Measurements from ENCODE around the gene IL5RA. TPM values are rescaled to one million over a fixed set of nuclear protein-coding genes. Genes with fewer than 3 reads are reported as not detected.

Gene IL5RA
- total and polyA plus RNA-seq, 10 donors: 0.06 to 3.2 (median 1.3) TPM

DNA sequence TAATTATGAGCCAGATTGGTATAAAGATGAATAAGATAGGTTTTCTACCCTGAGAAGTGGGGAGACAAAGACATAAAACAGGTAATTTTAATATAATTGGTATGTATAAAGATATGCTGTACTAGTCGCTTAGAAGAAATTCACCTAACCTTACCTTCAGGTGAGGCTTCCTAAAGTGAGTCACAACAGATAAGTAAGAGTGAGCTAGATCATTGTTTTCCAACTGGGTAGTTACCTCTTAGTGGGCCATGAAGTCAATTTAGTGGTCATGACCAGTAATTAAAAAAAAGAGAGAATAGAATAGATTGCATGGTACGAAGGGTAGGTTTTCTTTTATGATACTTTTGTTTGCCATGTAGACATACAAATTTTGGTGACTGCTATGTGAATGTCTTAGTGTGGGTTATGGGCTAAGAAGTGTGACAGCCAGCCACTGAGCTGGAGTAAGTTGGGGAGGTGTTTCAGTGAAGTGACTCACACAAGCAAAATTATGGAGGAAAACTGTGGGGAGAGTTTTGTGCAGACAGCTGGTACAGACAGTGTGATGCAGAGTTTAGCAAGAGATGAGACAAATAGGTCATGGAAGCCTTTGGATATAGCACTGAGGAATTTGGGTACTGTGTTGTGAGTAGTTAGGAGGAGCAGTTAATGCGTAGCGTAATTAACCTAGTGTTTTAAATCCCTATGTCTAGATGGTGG lies 24.7 kb upstream of the IL5RA start:
- intact Hi-C loops (cut with DNase I; ENCODE audit: low total_unique reads): no loop called here
- Histone ChIP-seq H3K27me3 (replicated peaks in 1 of 7) (no peaks in the 10 kb centered on the region), H3K36me3 (peaks cover 0 to 83% (median 46%) of the 10 kb centered on the region in 6 donors), H3K4me1 (peaks cover 0 to 46% (median 12%) of the 10 kb centered on the region in 6 donors), H3K4me3 (no peak overlapping the region), H3K9me3 (no peaks in the 10 kb centered on the region), H3K27ac (peak overlapping the region in 1 of 8 donors; percentile 45)
- 94 to 99% (median 96%) methylated on average over 4 of the region's 4 CpGs for WGBS, 5 donors
- TF ChIP-seq POLR2AphosphoS5 (IDR thresholded peaks at IDR 0.05) (no peak), POLR2A (IDR thresholded peaks at IDR 0.05) (no peak)
- TF ChIP-seq, protein P1, sequence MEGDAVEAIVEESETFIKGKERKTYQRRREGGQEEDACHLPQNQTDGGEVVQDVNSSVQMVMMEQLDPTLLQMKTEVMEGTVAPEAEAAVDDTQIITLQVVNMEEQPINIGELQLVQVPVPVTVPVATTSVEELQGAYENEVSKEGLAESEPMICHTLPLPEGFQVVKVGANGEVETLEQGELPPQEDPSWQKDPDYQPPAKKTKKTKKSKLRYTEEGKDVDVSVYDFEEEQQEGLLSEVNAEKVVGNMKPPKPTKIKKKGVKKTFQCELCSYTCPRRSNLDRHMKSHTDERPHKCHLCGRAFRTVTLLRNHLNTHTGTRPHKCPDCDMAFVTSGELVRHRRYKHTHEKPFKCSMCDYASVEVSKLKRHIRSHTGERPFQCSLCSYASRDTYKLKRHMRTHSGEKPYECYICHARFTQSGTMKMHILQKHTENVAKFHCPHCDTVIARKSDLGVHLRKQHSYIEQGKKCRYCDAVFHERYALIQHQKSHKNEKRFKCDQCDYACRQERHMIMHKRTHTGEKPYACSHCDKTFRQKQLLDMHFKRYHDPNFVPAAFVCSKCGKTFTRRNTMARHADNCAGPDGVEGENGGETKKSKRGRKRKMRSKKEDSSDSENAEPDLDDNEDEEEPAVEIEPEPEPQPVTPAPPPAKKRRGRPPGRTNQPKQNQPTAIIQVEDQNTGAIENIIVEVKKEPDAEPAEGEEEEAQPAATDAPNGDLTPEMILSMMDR (IDR thresholded peaks at IDR 0.05 in 8 of 11, conservative IDR thresholded peaks at IDR 0.05 in 3 of 11): no peak
- DNase-seq: no peak

DNA sequence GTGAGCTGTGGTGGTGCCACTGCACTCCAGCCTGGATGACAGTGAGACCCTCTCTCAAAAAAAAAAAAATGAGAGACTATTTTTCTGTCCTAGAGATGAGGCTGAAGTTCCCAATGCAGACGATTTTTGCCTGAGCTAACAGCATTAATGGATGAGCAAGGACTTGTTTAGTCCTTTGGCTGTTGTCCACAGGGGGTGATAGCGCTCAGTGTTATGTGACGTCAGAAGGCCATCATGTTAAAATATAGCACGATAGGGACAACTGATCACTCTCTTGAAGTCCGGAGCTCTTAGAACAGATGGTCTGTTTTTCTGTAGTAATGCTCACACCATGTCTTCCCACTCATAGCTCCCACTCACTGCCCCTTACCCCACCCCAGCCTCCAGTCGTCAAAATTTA lies 23.3 kb upstream of the IL5RA start:
- no peak overlapping the region for H3K27ac ChIP-seq
- TF ChIP-seq, protein P1 (IDR thresholded peaks at IDR 0.05 in 8 of 11, conservative IDR thresholded peaks at IDR 0.05 in 3 of 11): no peak
- no peak for TF ChIP-seq POLR2AphosphoS5 (IDR thresholded peaks at IDR 0.05)
- no peak for TF ChIP-seq POLR2A (IDR thresholded peaks at IDR 0.05)
- peaks cover 0 to 80% (median 42%) of the 10 kb centered on the region in 6 donors for H3K36me3 ChIP-seq
- H3K4me1 ChIP-seq: peaks cover 8 to 60% (median 26%) of the 10 kb centered on the region in 6 donors
- H3K27me3 ChIP-seq (replicated peaks in 1 of 7): no peaks in the 10 kb centered on the region
- WGBS, 5 donors: 77 to 88% (median 87%) methylated on average over 6 of the region's 6 CpGs
- H3K4me3 ChIP-seq: no peak overlapping the region
- H3K9me3 ChIP-seq: no peaks in the 10 kb centered on the region
- intact Hi-C loops (cut with DNase I; ENCODE audit: low total_unique reads): no loop called here
- no peak for DNase-seq

DNA sequence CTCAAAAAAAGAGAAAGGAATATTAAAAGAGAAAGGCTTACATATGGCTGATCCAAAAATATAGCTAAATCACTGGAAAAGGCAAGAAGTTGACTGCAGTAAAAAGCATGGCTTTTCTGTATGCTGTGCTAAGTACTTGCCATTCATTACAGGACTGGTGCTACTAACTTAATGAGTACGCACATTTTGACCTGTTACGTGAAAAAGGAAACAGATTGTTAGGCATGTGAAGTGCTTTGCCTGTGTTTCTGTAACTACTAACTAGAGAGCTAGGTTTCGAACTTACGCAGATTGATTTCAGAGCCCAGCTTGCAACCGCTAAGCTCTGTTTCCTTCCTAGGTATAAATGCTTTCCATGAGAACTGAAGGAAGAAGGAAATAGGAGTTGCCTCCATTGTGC lies 19.4 kb upstream of the IL5RA start:
- peak overlapping the region in 1 of 8 donors; percentile 9 for H3K27ac ChIP-seq
- WGBS, 5 donors: 53 to 68% (median 62%) methylated on average over 5 of the region's 5 CpGs
- H3K4me1 ChIP-seq: peaks cover 14 to 69% (median 43%) of the 10 kb centered on the region in 6 donors
- H3K4me3 ChIP-seq: no peak overlapping the region
- TF ChIP-seq, protein P1 (IDR thresholded peaks at IDR 0.05 in 8 of 11, conservative IDR thresholded peaks at IDR 0.05 in 3 of 11): no peak
- no peak for TF ChIP-seq POLR2A (IDR thresholded peaks at IDR 0.05)
- TF ChIP-seq POLR2AphosphoS5 (IDR thresholded peaks at IDR 0.05): no peak
- peaks cover 0 to 47% (median 30%) of the 10 kb centered on the region in 6 donors for H3K36me3 ChIP-seq
- intact Hi-C loops (cut with DNase I; ENCODE audit: low total_unique reads): no loop called here
- no peaks in the 10 kb centered on the region for H3K27me3 ChIP-seq (replicated peaks in 1 of 7)
- no peak for DNase-seq
- H3K9me3 ChIP-seq: no peaks in the 10 kb centered on the region

DNA sequence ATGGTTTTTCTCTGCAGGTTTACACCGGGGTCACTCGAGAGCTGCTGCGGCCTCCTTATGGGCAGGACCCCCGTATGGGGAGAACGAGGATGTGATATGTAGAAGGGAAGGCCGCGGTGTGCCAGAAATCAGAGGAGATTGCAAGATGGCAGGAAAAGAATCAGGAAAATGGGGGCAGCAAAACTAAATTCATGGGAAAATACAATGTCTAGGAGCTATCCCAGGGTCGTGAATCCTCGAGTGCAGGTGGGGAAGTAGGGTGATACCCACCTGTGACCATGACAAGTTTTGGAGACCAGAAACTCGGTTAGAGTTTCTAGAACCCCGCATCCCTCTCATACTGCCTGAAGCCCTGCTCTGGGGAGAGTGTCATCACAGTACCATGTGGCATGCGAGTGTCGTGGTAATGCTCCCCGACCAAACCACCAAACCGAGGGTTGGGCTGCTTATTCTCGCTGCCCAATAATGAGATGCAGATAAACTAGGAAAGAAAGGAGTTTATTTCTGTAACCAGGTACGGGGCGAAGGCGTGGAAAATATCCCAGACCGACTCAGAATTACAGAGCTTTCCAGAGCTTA lies 17.3 kb upstream of the IL5RA start:
- TF ChIP-seq POLR2AphosphoS5 (IDR thresholded peaks at IDR 0.05) (no peak), POLR2A (IDR thresholded peaks at IDR 0.05) (no peak)
- TF ChIP-seq, protein P1 (IDR thresholded peaks at IDR 0.05 in 8 of 11, conservative IDR thresholded peaks at IDR 0.05 in 3 of 11): no peak
- Histone ChIP-seq H3K27ac (peak overlapping the region; percentile 92 to 97 (median 95)), H3K27me3 (replicated peaks in 1 of 7) (no peaks in the 10 kb centered on the region), H3K4me1 (peaks cover 14 to 49% (median 40%) of the 10 kb centered on the region in 6 donors), H3K4me3 (peak overlapping the region; percentile 66 to 94 (median 82)), H3K9me3 (no peaks in the 10 kb centered on the region), H3K36me3 (peaks cover 0 to 28% (median 25%) of the 10 kb centered on the region in 6 donors)
- intact Hi-C loops (cut with DNase I; ENCODE audit: low total_unique reads): no loop called here
- peak; percentile 72 for DNase-seq
- 36 to 43% (median 38%) methylated on average over 20 of the region's 20 CpGs for WGBS, 5 donors

Measured in spleen (tissue), 11 donors.